SK-N-SH treated with all-trans-retinoic acid at 6 μM for 48 hours (cell line): Measurements from ENCODE around the gene ARSB.

Experiments
- ATAC-seq: fragments of 200-7000 bp; cut with Tn5 transposase; 3 replicates; pipeline ENCODE4 v1.9.1; 2020; ENCODE audit warnings: mild to moderate bottlenecking, moderate library complexity
- ARNTL ChIP-seq: fragments of 450-650 bp; formaldehyde crosslinking; IDR thresholded peaks from 2 replicates; pipeline ENCODE4 v1.5.0; 2020; ENCODE audit warnings: low read depth, mild to moderate bottlenecking, moderate library complexity, borderline replicate concordance
- BACH2 ChIP-seq: fragments of 250-450 bp; sonication (Bioruptor Pico); IDR thresholded peaks from 2 replicates; pipeline ENCODE4 v1.9.0; 2021; ENCODE audit warnings: mild to moderate bottlenecking, borderline replicate concordance
- CREB5 ChIP-seq: fragments of 250-450 bp; sonication (Bioruptor Pico); IDR thresholded peaks from 2 replicates; pipeline ENCODE4 v1.5.1; 2020; ENCODE audit warnings: low read depth, mild to moderate bottlenecking, moderate library complexity
- CSDC2 ChIP-seq: fragments of 250-450 bp; sonication (Bioruptor Pico); IDR thresholded peaks from 2 replicates; pipeline ENCODE4 v1.5.0; 2020; ENCODE audit warnings: mild to moderate bottlenecking, moderate library complexity
- CSRNP3 ChIP-seq: fragments of 250-450 bp; sonication (Bioruptor Pico); IDR thresholded peaks from 2 replicates; pipeline ENCODE4 v1.5.1; 2021; ENCODE audit warnings: mild to moderate bottlenecking, moderate library complexity
- ESRRG ChIP-seq: fragments of 250-450 bp; sonication (Bioruptor Pico); IDR thresholded peaks from 2 replicates; pipeline ENCODE4 v1.6.1; 2021; ENCODE audit warnings: mild to moderate bottlenecking
- GLIS3 ChIP-seq: fragments of 250-450 bp; sonication (Bioruptor Pico); IDR thresholded peaks from 2 replicates; pipeline ENCODE4 v1.5.0; 2020; ENCODE audit warnings: mild to moderate bottlenecking, moderate library complexity
- ISL1 ChIP-seq: fragments of 250-450 bp; sonication (Bioruptor Pico); IDR thresholded peaks from 2 replicates; pipeline ENCODE4 v2.1.2; 2022; ENCODE audit warnings: mild to moderate bottlenecking, moderate library complexity
- OSR1 ChIP-seq: fragments of 250-450 bp; sonication (Bioruptor Pico); IDR thresholded peaks from 2 replicates; pipeline ENCODE4 v1.8.0; 2022; ENCODE audit warnings: moderate library complexity, mild to moderate bottlenecking, inconsistent platforms
- PATZ1 ChIP-seq: fragments of 250-450 bp; sonication (Bioruptor Pico); IDR thresholded peaks from 2 replicates; pipeline ENCODE4 v1.8.0; 2020; ENCODE audit warnings: mild to moderate bottlenecking, moderate library complexity, borderline replicate concordance
- POU6F1 ChIP-seq: fragments of 250-450 bp; sonication (Bioruptor Pico); IDR thresholded peaks from 2 replicates; pipeline ENCODE4 v1.8.0; 2021; ENCODE audit warnings: low read depth, mild to moderate bottlenecking, moderate library complexity, borderline replicate concordance
- PPARA ChIP-seq: fragments of 250-450 bp; sonication (Bioruptor Pico); IDR thresholded peaks from 2 replicates; pipeline ENCODE4 v1.5.0; 2020; ENCODE audit warnings: mild to moderate bottlenecking, borderline replicate concordance
- RARB ChIP-seq: fragments of 250-450 bp; sonication (Bioruptor Pico); IDR thresholded peaks from 2 replicates; pipeline ENCODE4 v1.8.0; 2021; ENCODE audit warnings: mild to moderate bottlenecking, moderate library complexity
- SNAI2 ChIP-seq: fragments of 250-450 bp; sonication (Bioruptor Pico); IDR thresholded peaks from 2 replicates; pipeline ENCODE4 v1.5.0; 2020; ENCODE audit warnings: mild to moderate bottlenecking, moderate library complexity
- TCF4 ChIP-seq: fragments of 250-450 bp; sonication (Bioruptor Pico); IDR thresholded peaks from 2 replicates; pipeline ENCODE4 v1.8.0; 2021; ENCODE audit warnings: mild to moderate bottlenecking, moderate library complexity, borderline replicate concordance
- TOX ChIP-seq: fragments of 250-450 bp; sonication (Bioruptor Pico); IDR thresholded peaks from 2 replicates; pipeline ENCODE4 v1.8.0; 2021; ENCODE audit warnings: mild to moderate bottlenecking, moderate library complexity, borderline replicate concordance
- TSHZ2 ChIP-seq: fragments of 250-450 bp; sonication (Bioruptor Pico); IDR thresholded peaks from 2 replicates; pipeline ENCODE4 v1.5.0; 2020; ENCODE audit warnings: mild to moderate bottlenecking, moderate library complexity
- ZC3H10 ChIP-seq: fragments of 250-450 bp; sonication (Bioruptor Pico); IDR thresholded peaks from 2 replicates; pipeline ENCODE4 v1.5.1; 2021; ENCODE audit warnings: mild to moderate bottlenecking, moderate library complexity
- ZFP3 ChIP-seq: fragments of 250-450 bp; sonication (Bioruptor Pico); IDR thresholded peaks from 2 replicates; pipeline ENCODE4 v1.5.0; 2020; ENCODE audit warnings: mild to moderate bottlenecking, moderate library complexity
- ZFP30 ChIP-seq: fragments of 450-650 bp; formaldehyde crosslinking; IDR thresholded peaks from 2 replicates; pipeline ENCODE4 v1.5.0; 2022; ENCODE audit warnings: mild to moderate bottlenecking, moderate library complexity
- ZNF70 ChIP-seq: fragments of 450-650 bp; formaldehyde crosslinking; IDR thresholded peaks from 2 replicates; pipeline ENCODE4 v1.5.0; 2020; ENCODE audit warnings: mild to moderate bottlenecking, moderate library complexity

The ARSB gene

GRCh38 chr5:78799266-78800017, 185.7 kb downstream of the ARSB start:
- no peak for TF ChIP-seq ZFP30 (CRISPR knock-in tag)
- ATAC-seq: peak; percentile 88

GRCh38 chr5:78798673-78799029, 186.5 kb downstream of the ARSB start:
- peak; percentile 15; the same call in 2 of the 3 replicates for ATAC-seq
- TF ChIP-seq RARB (CRISPR knock-in tag) (no peak), ISL1 (CRISPR knock-in tag) (no peak), PPARA (no peak), TCF4 (CRISPR knock-in tag) (no peak), TOX (CRISPR knock-in tag) (no peak), CREB5 (CRISPR knock-in tag) (no peak), ARNTL (CRISPR knock-in tag) (no peak), CSDC2 (CRISPR knock-in tag) (no peak), PATZ1 (CRISPR knock-in tag) (no peak), ZNF70 (CRISPR knock-in tag) (no peak)

GRCh38 chr5:78797936-78798672, 187.0 kb downstream of the ARSB start:
- ATAC-seq: peak; percentile 22; the same call in 2 of the 3 replicates
- no peak for TF ChIP-seq GLIS3 (CRISPR knock-in tag)
- TF ChIP-seq TSHZ2 (CRISPR knock-in tag): peak; percentile 81
- TF ChIP-seq ZFP3 (CRISPR knock-in tag): no peak
- TF ChIP-seq TCF4 (CRISPR knock-in tag): peak; percentile 84
- TF ChIP-seq PPARA: no peak
- no peak for TF ChIP-seq CSDC2 (CRISPR knock-in tag)
- TF ChIP-seq ESRRG (CRISPR knock-in tag): no peak
- TF ChIP-seq BACH2 (CRISPR knock-in tag): no peak
- no peak for TF ChIP-seq PATZ1 (CRISPR knock-in tag)
- TF ChIP-seq CREB5 (CRISPR knock-in tag): no peak
- no peak for TF ChIP-seq OSR1 (CRISPR knock-in tag)
- no peak for TF ChIP-seq ZNF70 (CRISPR knock-in tag)
- TF ChIP-seq SNAI2 (CRISPR knock-in tag): 0 out of 2 replicates have a peak, but pooled peaks have one; percentile 11
- TF ChIP-seq POU6F1 (CRISPR knock-in tag): no peak
- TF ChIP-seq CSRNP3: no peak
- TF ChIP-seq ZC3H10 (CRISPR knock-in tag): no peak
- no peak for TF ChIP-seq ZFP30 (CRISPR knock-in tag)
- peak; percentile 45 for TF ChIP-seq ISL1 (CRISPR knock-in tag)
- TF ChIP-seq, all 23 proteins: peak for 4
